EH (cell line): ENCODE results near the gene USP31.

ENCODE experiments used
- DNase-seq: peaks from one replicate; pipeline ENCODE4 v3.0.0-alpha.2; 2015; ENCODE audit warnings: low read depth

Gene USP31

GRCh38 chr16:23020084-23020483 lies 129.2 kb downstream of the USP31 start:
- DNase-seq = no peak

- DNase-seq = no peak
These were observed 132.9 kb downstream of the USP31 start for GRCh38 chr16:23016368-23016767.

DNA sequence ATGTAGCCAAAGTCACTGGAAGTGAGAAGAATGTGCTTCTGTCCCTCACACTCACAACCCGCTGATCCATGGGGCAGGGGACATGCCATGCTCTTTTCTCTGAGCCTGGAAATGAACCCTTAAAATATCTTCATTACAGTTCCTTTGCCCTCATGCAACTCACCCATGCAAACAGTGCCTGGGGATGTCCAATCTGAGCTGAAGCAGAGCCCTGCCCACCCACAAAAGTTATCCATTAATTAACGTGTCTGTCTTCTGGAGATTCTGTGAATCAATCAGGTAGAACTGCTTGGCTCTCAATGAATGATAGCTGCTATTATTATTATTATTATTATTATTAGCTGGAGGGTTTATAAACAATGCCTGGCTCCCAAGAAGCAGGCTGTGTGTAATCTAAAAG lies 133.7 kb downstream of the USP31 start:
- no peak for DNase-seq

- no peak for DNase-seq
These were observed 134.7 kb downstream of the USP31 start for GRCh38 chr16:23014592-23014991.
